ENCODE results near the gene MAGEB10. TPM values are rescaled to one million over a fixed set of nuclear protein-coding genes. Genes with fewer than 3 reads are reported as not detected.

MAGEB10 gene
- total and polyA plus RNA-seq, 9 donors, result 0.04 to 0.15 TPM; not detected in 7

DNA sequence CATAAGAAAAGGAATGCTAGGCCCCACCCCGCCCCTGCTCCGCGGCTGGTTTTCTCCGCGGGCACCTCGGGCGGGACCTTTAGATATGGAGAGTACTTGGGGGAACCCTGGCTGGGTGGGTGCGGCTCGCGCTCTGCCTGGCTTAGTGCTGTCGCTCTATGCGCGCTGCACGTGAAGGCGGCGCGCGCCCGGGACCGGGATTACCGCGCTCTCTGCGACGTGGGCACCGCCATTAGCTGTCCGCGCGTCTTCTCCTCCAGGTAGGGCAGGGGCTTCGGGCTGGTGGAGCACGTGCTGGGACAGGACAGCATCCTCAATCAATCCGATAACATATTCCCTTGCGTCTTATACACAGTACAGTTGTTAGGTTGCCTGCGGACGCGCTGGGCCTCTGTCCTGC is 56.0 kb downstream of the MAGEB10 start:
- no peak for TF ChIP-seq EP300 (IDR thresholded peaks at IDR 0.05)
- TF ChIP-seq POLR2A (IDR thresholded peaks at IDR 0.05), result no peak
- no peak for TF ChIP-seq CTCF (IDR thresholded peaks at IDR 0.05)
- DNase-seq, result no peak
- H3K27ac ChIP-seq, result no peak overlapping the region
- intact Hi-C loops (cut with DNase I), result no loop called here
- no peaks in the 10 kb centered on the region for H3K9me3 ChIP-seq
- 40 to 67% (median 59%) methylated on average over 35 of the region's 35 CpGs for WGBS, 3 donors
- H3K36me3 ChIP-seq, result no peaks in the 10 kb centered on the region
- no peaks in the 10 kb centered on the region for H3K4me1 ChIP-seq (ENCODE audit: insufficient read depth)
- H3K27me3 ChIP-seq, result no peaks in the 10 kb centered on the region
- no peak overlapping the region for H3K4me3 ChIP-seq

Other genes with a start within 250 kb of the MAGEB10 start
- 1 to 10 TPM in 3 of 7 donors, under 1 TPM in 2, not detected in 2; 0.27 to 2.9 (median 1.1) TPM for gene DCAF8L2, start 217.6 kb upstream of the MAGEB10 start, total RNA-seq
- 10 to 100 TPM in 1 of 2 donors, under 1 TPM in 1; 0.61 to 10.1 TPM for gene DCAF8L2, start 217.6 kb upstream of the MAGEB10 start, polyA plus RNA-seq
- gene DCAF8L1, start 173.5 kb downstream of the MAGEB10 start, total RNA-seq, result not detected
- gene DCAF8L1, start 173.5 kb downstream of the MAGEB10 start, polyA plus RNA-seq, result not detected